HCT116 (cell line): ENCODE data around the gene SLC7A8. TPM values are rescaled to one million over a fixed set of nuclear protein-coding genes. Genes with fewer than 3 reads are reported as not detected.
A peak's percentile ranks its signal among the peaks of the same experiment; 100 is the strongest.

Experiments
- ATAC-seq: fragments of 200-7000 bp; cut with Tn5 transposase; 2 replicates; pipeline ENCODE4 v1.9.1; 2020; ENCODE audit warnings: mild to moderate bottlenecking, moderate library complexity
- BruUV-seq: library from RNA; stranded (reverse); fragments of 400-500 nt; replicated peaks from 2 replicates; lab custom pipeline; 2021; lab: Mats Ljungman, UMichigan
- CTCF ChIA-PET: fragments of 300-600 bp; sonication (Branson Sonifier 250); formaldehyde crosslinking; loops from one replicate; lab custom pipeline; 2021; ENCODE audit warnings: antibody characterized with exemption; lab: Charles Lee
- POLR2A ChIA-PET: fragments of 300-600, 350-600 bp; sonication (Branson Sonifier 250); formaldehyde crosslinking; loops from one replicate; lab custom pipeline; 2021; ENCODE audit warnings: antibody characterized with exemption; lab: Charles Lee
- RAD21 ChIA-PET, 2 experiments: fragments of 300-600 bp; sonication (Branson Sonifier 250); formaldehyde crosslinking; loops; one replicate each; lab custom pipeline; 2023; ENCODE audit warnings: low total read pairs in 2 of 2; ENCODE audit not compliant: uncharacterized antibody in 2 of 2, unreplicated experiment in 2 of 2, low non-redundant PET in 1 of 2; lab: Charles Lee
- DNase-seq: peaks from one replicate; pipeline ENCODE4 v3.0.0-alpha.2; 2010; ENCODE audit warnings: low read depth, low spot score
- H2AFZ ChIP-seq: fragments of 200-600 bp; shearing (Covaris generic), sonication (generic); 2 replicates; pipeline ENCODE4 v1.6.1; 2017; ENCODE audit warnings: low read depth, mixed run types, mixed read lengths, antibody characterized with exemption, low read length; ENCODE audit not compliant: poor library complexity, severe bottlenecking
- H3K27ac ChIP-seq: 2 replicates; pipeline ENCODE4 v1.5.1; 2012; ENCODE audit warnings: low read depth, low read length
- H3K27me3 ChIP-seq: fragments of 200-600 bp; sonication (generic); 2 replicates; pipeline ENCODE4 v1.6.1; 2016; ENCODE audit warnings: mixed run types, low read length, mixed read lengths; ENCODE audit not compliant: insufficient read depth
- H3K36me3 ChIP-seq, 2 experiments: fragments of 200-500 bp in 1 of 2; fragments of 200-600 bp in 1 of 2; sonication (Bioruptor generic) in 1 of 2; sonication (generic) in 1 of 2; 2 replicates each; pipeline versions ENCODE4 v1.5.1 to v1.6.1; 2014 to 2016; ENCODE audit warnings: low read length in 2 of 2, inconsistent platforms in 1 of 2, mixed read lengths in 1 of 2, mixed run types in 1 of 2; ENCODE audit not compliant: insufficient read depth in 2 of 2, control insufficient read depth in 1 of 2
- H3K4me1 ChIP-seq, 2 experiments: fragments of 200-600 bp in 1 of 2; sonication (generic) in 1 of 2; 2 replicates each; pipeline versions ENCODE4 v1.5.1 to v1.6.1; 2012 to 2017; ENCODE audit warnings: low read length in 2 of 2, inconsistent platforms in 1 of 2, mild to moderate bottlenecking in 1 of 2, mixed read lengths in 1 of 2, mixed run types in 1 of 2, moderate library complexity in 1 of 2; ENCODE audit not compliant: insufficient read depth in 2 of 2, control insufficient read depth in 1 of 2
- H3K4me2 ChIP-seq: fragments of 200-600 bp; sonication (generic); 2 replicates; pipeline ENCODE4 v1.6.1; 2017; ENCODE audit warnings: mixed run types, low read length, mixed read lengths
- H3K4me3 ChIP-seq, 2 experiments: fragments of 200-600 bp in 1 of 2; sonication (generic) in 1 of 2; replicated peaks in 1 of 2; 2 replicates each; pipeline ENCODE4 v1.5.1; 2011 to 2016; ENCODE audit warnings: low read length in 2 of 2, control low read depth in 1 of 2, low read depth in 1 of 2, mild to moderate bottlenecking in 1 of 2, mixed read lengths in 1 of 2, mixed run types in 1 of 2
- H3K79me2 ChIP-seq: fragments of 200-600 bp; sonication (generic); 2 replicates; pipeline ENCODE4 v1.6.1; 2017; ENCODE audit warnings: mild to moderate bottlenecking, mixed run types, low read length, moderate library complexity, mixed read lengths; ENCODE audit not compliant: insufficient read depth
- H3K9ac ChIP-seq: fragments of 200-600 bp; sonication (generic); 2 replicates; pipeline ENCODE4 v1.6.1; 2016; ENCODE audit warnings: low read length, mixed read lengths
- H3K9me2 ChIP-seq: fragments of 200-600 bp; sonication (generic), shearing (Covaris generic); 2 replicates; pipeline ENCODE4 v1.6.1; 2017; ENCODE audit warnings: mixed run types, mild to moderate bottlenecking, moderate library complexity; ENCODE audit not compliant: insufficient read depth
- H3K9me3 ChIP-seq, 2 experiments: fragments of 200-500 bp in 1 of 2; fragments of 200-600 bp in 1 of 2; sonication (Bioruptor generic) in 1 of 2; sonication (generic) in 1 of 2; 2 replicates each; pipeline ENCODE4 v1.6.1; 2014 to 2017; ENCODE audit warnings: low read length in 2 of 2, mixed read lengths in 2 of 2, inconsistent platforms in 1 of 2, low read depth in 1 of 2, mild to moderate bottlenecking in 1 of 2, mixed run types in 1 of 2, moderate library complexity in 1 of 2; ENCODE audit not compliant: control insufficient read depth in 1 of 2, insufficient read depth in 1 of 2
- H4K20me1 ChIP-seq: fragments of 200-600 bp; sonication (generic), shearing (Covaris generic); 2 replicates; pipeline ENCODE4 v1.6.1; 2017; ENCODE audit warnings: mixed run types, mild to moderate bottlenecking, moderate library complexity; ENCODE audit not compliant: insufficient read depth
- ATF3 ChIP-seq: IDR thresholded peaks from 2 replicates; pipeline ENCODE4 v1.6.1; 2012
- CTCF ChIP-seq, 3 experiments: fragments of 200-600 bp in 1 of 3; sonication (generic) in 1 of 3; IDR thresholded peaks in 2 of 3; conservative IDR thresholded peaks in 1 of 3; 2 replicates each; pipeline ENCODE4 v1.5.1; 2012 to 2017; ENCODE audit warnings: low read depth in 2 of 3, low read length in 2 of 3, antibody characterized with exemption in 1 of 3, borderline replicate concordance in 1 of 3, control low read depth in 1 of 3, mild to moderate bottlenecking in 1 of 3, mixed read lengths in 1 of 3, mixed run types in 1 of 3, moderate library complexity in 1 of 3; ENCODE audit not compliant: insufficient read depth in 1 of 3
- EGR1 ChIP-seq: IDR thresholded peaks from 2 replicates; pipeline ENCODE4 v1.6.1; 2012; ENCODE audit warnings: low read depth
- ELF1 ChIP-seq: IDR thresholded peaks from 2 replicates; pipeline ENCODE4 v1.6.1; 2012; ENCODE audit warnings: low read depth, borderline replicate concordance
- JUND ChIP-seq: IDR thresholded peaks from 2 replicates; pipeline ENCODE4 v1.6.1; 2012
- POLR2A ChIP-seq: IDR thresholded peaks from 2 replicates; pipeline ENCODE4 v1.7.0; 2011; ENCODE audit warnings: borderline replicate concordance; ENCODE audit not compliant: insufficient read depth, insufficient read length; ENCODE audit errors: extremely low read depth
- POLR2AphosphoS5 ChIP-seq: IDR thresholded peaks from 2 replicates; pipeline ENCODE4 v1.6.1; 2011; ENCODE audit warnings: mild to moderate bottlenecking, low read depth, low read length, moderate library complexity
- RAD21 ChIP-seq: IDR thresholded peaks from 2 replicates; pipeline ENCODE4 v1.6.1; 2012; ENCODE audit warnings: low read depth, mild to moderate bottlenecking
- REST ChIP-seq: IDR thresholded peaks from 2 replicates; pipeline ENCODE4 v1.6.1; 2012; ENCODE audit warnings: low read depth
- SIN3A ChIP-seq: IDR thresholded peaks from 2 replicates; pipeline ENCODE4 v1.6.1; 2012; ENCODE audit warnings: low read depth
- SP1 ChIP-seq: IDR thresholded peaks from 2 replicates; pipeline ENCODE4 v1.6.1; 2012; ENCODE audit warnings: low read depth
- YY1 ChIP-seq: IDR thresholded peaks from 2 replicates; pipeline ENCODE4 v1.6.1; 2011; ENCODE audit warnings: low read length, low read depth, moderate library complexity, mild to moderate bottlenecking; ENCODE audit not compliant: insufficient replicate concordance; ENCODE audit errors: extremely low read depth
- ZNF274 ChIP-seq: fragments of 200-500 bp; sonication (Bioruptor generic); IDR thresholded peaks from 2 replicates; pipeline ENCODE4 v1.6.1; 2014; ENCODE audit warnings: mild to moderate bottlenecking, low read depth, low read length, inconsistent platforms
- intact Hi-C: fragments of 100-400 bp; cut with micrococcal nuclease; formaldehyde crosslinking; loops from 2 replicates; pipeline ENCODE4 v1.10.0; 2022
- total RNA-seq: library from RNA; stranded (reverse); gene quantifications from one replicate; pipeline ENCODE4 v1.2.1, GENCODE V29; 2021; ENCODE audit not compliant: unreplicated experiment

The SLC7A8 gene
- total RNA-seq, 1 experiment from 2014 or later = 5.3 TPM

- no peaks in the 10 kb centered on the region for H3K9me2 ChIP-seq
- peaks cover 85% of the 10 kb centered on the region for H3K79me2 ChIP-seq
- peak within 1 kb of the TSS; percentile 90 to 96 for H3K4me3 ChIP-seq
- peak within 1 kb of the TSS; percentile 94 for H3K9ac ChIP-seq
- H3K36me3 ChIP-seq = peaks cover 37 to 40% of the 10 kb centered on the region in 2 experiments
- peaks cover 6% of the 10 kb centered on the region; the same call in 1 of the 2 replicates for H4K20me1 ChIP-seq
- TF ChIP-seq POLR2A (no peak), JUND (no peak), SP1 (no peak), RAD21 (no peak), CTCF (IDR thresholded peaks at IDR 0.05 in 2 of 3, conservative IDR thresholded peaks at IDR 0.05 in 1 of 3; ENCODE audit: borderline replicate concordance in 1 of 3, insufficient read depth in 1 of 3, low read depth in 2 of 3, low read length in 2 of 3) (no peak), SIN3A (no peak), REST (no peak), ZNF274 (no peak), ATF3 (no peak), EGR1 (no peak), ELF1 (no peak), YY1 (peak; percentile 93), POLR2AphosphoS5 (peak; percentile 69)
- peaks cover 6 to 12% of the 10 kb centered on the region in 2 experiments; a peak in 2 of 4 replicates for H3K4me1 ChIP-seq
- peak within 1 kb of the TSS; percentile 87 for H3K27ac ChIP-seq
- RAD21 ChIA-PET = interaction anchor here (1.0 to 1.6 kb wide), 4 partner anchors 23 to 26 kb away, joined by 3 to 5 read pairs (median 3); no protein-coding TSS in a partner anchor
- ATAC-seq (peak; percentile 63), DNase-seq (peak; percentile 74)
- intact Hi-C loops = loop anchor here (2.0 kb wide), 1 partner anchor 26 kb away; no protein-coding TSS in a partner anchor
- H2AFZ ChIP-seq = no peak within 1 kb of the TSS
- H3K9me3 ChIP-seq = no peaks in the 10 kb centered on the region
- POLR2A ChIA-PET = interaction anchor here (0.6 to 2.2 kb wide), 27 partner anchors 9 to 1272 kb away, joined by 3 to 35 read pairs (median 5); partner anchors contain the start of genes AJUBA, BCL2L2, HAUS4 and HOMEZ
- H3K27me3 ChIP-seq = no peaks in the 10 kb centered on the region
- TSS peak; percentile 67 for BruUV-seq
- CTCF ChIA-PET = interaction anchor here (0.7 to 3.0 kb wide), 17 partner anchors 9 to 242 kb away, joined by 3 to 64 read pairs (median 6); partner anchors contain the start of genes CDH24 and PRMT5
- H3K4me2 ChIP-seq = peak within 1 kb of the TSS; percentile 95
Observed at GRCh38 chr14:23094666-23095195, 88.7 kb downstream of the SLC7A8 start, which contains the start of gene ACIN1. Gene ACIN1 (minus strand): TSS chr14:23095136. CDS start chr14:23095112, 24 bp downstream.
